ENCODE measurements around the gene NEXN. TPM values are rescaled to one million over a fixed set of nuclear protein-coding genes. Genes with fewer than 3 reads are reported as not detected.

Gene NEXN
- total RNA-seq, 1 donor from 2014 or later: 24.5 TPM

DNA sequence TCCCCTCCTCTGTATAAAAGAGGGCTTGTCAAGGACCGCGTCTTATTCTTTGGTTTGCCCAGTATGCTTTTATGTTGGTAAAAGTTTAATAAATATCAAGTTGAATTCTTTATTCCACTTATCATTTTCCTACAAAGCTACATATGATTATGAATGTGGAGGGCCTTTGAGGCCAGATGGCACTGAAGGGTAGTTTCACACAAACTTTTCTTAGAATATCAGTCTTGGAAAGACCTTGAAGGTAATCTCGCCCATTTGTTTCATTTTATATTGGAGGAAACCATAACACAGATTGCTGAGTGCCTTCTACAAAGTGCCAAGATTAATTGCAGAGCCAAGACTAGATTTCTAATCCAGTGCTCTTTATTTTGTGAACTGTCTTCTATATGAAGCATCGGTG, 96.2 kb downstream of the NEXN start:
- Histone ChIP-seq H3K4me3 (ENCODE audit: low read length in 3 of 3) (no peak overlapping the region), H3K27ac (ENCODE audit: low read depth, low read length) (peak overlapping the region; percentile 48)

DNA sequence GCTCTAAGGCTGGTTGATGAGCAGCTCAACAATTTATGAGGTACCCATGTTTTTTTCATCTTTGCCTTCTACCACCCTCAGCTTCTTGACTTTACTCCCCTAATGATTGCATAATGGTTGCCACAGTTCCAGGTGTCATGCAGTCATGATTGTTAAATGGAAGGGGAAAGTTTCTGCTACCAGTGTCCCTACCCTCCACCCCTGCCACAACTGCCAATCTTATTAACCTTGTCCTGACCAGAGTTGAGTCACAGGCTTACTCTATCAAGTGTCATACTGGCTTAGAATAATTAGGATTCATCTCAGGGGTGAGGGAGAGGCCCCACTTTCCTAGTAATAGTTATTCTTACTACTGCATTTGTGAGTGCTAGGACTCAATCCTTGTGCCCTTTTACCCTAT, 98.4 kb downstream of the NEXN start:
- H3K9ac ChIP-seq (ENCODE audit: low read depth in 1 of 3, low read length in 3 of 3): no peak overlapping the region
- H3K4me3 ChIP-seq (ENCODE audit: low read length in 3 of 3): no peak overlapping the region
- no peaks in the 10 kb centered on the region for H3K27me3 ChIP-seq (ENCODE audit: control insufficient read depth in 3 of 3, insufficient read depth in 3 of 3, low read length in 3 of 3)
- H3K27ac ChIP-seq (ENCODE audit: low read depth, low read length): no peak overlapping the region
- no peaks in the 10 kb centered on the region for H3K36me3 ChIP-seq (ENCODE audit: control insufficient read depth in 3 of 3, insufficient read depth in 3 of 3, low read length in 3 of 3)
- peaks cover 10 to 12% (median 11%) of the 10 kb centered on the region in 3 donors for H3K4me1 ChIP-seq (ENCODE audit: control insufficient read depth in 3 of 3, insufficient read depth in 3 of 3, low read length in 3 of 3)
- no peaks in the 10 kb centered on the region for H3K9me3 ChIP-seq (ENCODE audit: control insufficient read depth in 3 of 3, low read length in 3 of 3)

More for the DNA sequence above, 96.2 kb downstream of the NEXN start:
- peaks cover 12 to 18% (median 13%) of the 10 kb centered on the region in 3 donors for H3K4me1 ChIP-seq (ENCODE audit: control insufficient read depth in 3 of 3, insufficient read depth in 3 of 3, low read length in 3 of 3)
- H3K9ac ChIP-seq (ENCODE audit: low read depth in 1 of 3, low read length in 3 of 3): no peak overlapping the region
- H3K9me3 ChIP-seq (ENCODE audit: control insufficient read depth in 3 of 3, low read length in 3 of 3): no peaks in the 10 kb centered on the region
- no peaks in the 10 kb centered on the region for H3K27me3 ChIP-seq (ENCODE audit: control insufficient read depth in 3 of 3, insufficient read depth in 3 of 3, low read length in 3 of 3)
- H3K36me3 ChIP-seq (ENCODE audit: control insufficient read depth in 3 of 3, insufficient read depth in 3 of 3, low read length in 3 of 3): no peaks in the 10 kb centered on the region

DNA sequence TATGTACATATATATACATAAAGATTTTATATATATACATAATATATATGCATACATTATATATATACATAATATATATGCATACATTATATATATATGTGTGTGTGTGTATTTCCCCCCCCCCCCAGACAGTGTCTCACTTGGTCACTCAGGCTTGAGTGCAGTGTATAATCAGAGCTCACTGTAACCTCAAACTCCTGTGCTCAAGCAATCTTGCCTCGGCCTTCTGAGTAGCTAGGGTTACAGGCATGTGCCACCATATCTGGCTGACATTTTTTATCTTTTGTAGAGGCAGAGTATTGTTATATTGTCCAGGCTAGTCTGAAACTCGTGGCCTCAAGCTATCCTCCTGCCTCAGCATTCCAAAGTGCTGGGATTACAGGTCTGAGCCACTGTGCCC, 99.5 kb downstream of the NEXN start:
- Histone ChIP-seq H3K4me1 (ENCODE audit: control insufficient read depth in 3 of 3, insufficient read depth in 3 of 3, low read length in 3 of 3) (peaks cover 10 to 12% (median 11%) of the 10 kb centered on the region in 3 donors), H3K9ac (ENCODE audit: low read depth in 1 of 3, low read length in 3 of 3) (no peak overlapping the region), H3K9me3 (ENCODE audit: control insufficient read depth in 3 of 3, low read length in 3 of 3) (no peaks in the 10 kb centered on the region), H3K4me3 (ENCODE audit: low read length in 3 of 3) (peak overlapping the region in 1 of 3 donors; percentile 4), H3K27ac (ENCODE audit: low read depth, low read length) (no peak overlapping the region), H3K27me3 (ENCODE audit: control insufficient read depth in 3 of 3, insufficient read depth in 3 of 3, low read length in 3 of 3) (no peaks in the 10 kb centered on the region), H3K36me3 (ENCODE audit: control insufficient read depth in 3 of 3, insufficient read depth in 3 of 3, low read length in 3 of 3) (no peaks in the 10 kb centered on the region)

DNA sequence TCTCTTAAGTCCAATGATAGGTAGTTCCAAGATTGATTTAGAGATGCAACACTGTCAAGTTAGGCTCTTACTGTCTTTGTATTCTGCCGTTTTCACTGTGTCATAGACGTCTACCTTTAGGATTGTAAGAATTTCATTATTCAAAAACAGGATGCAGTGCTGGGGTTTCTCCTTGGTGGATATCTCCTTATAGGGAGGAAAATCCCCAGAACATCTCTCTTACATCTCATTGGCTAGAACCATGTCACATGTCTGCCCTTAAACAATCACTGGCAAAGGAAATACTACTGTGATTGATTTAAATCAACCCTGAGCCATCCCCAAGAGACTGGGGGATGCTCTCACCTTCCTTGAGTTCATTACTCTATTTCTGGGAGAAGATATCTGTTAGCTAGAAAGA, 101.3 kb downstream of the NEXN start:
- Histone ChIP-seq H3K4me3 (ENCODE audit: low read length in 3 of 3) (no peak overlapping the region), H3K9ac (ENCODE audit: low read depth in 1 of 3, low read length in 3 of 3) (no peak overlapping the region), H3K36me3 (ENCODE audit: control insufficient read depth in 3 of 3, insufficient read depth in 3 of 3, low read length in 3 of 3) (no peaks in the 10 kb centered on the region), H3K4me1 (ENCODE audit: control insufficient read depth in 3 of 3, insufficient read depth in 3 of 3, low read length in 3 of 3) (peaks cover 10 to 12% (median 11%) of the 10 kb centered on the region in 3 donors), H3K27me3 (ENCODE audit: control insufficient read depth in 3 of 3, insufficient read depth in 3 of 3, low read length in 3 of 3) (no peaks in the 10 kb centered on the region), H3K27ac (ENCODE audit: low read depth, low read length) (no peak overlapping the region), H3K9me3 (ENCODE audit: control insufficient read depth in 3 of 3, low read length in 3 of 3) (no peaks in the 10 kb centered on the region)

DNA sequence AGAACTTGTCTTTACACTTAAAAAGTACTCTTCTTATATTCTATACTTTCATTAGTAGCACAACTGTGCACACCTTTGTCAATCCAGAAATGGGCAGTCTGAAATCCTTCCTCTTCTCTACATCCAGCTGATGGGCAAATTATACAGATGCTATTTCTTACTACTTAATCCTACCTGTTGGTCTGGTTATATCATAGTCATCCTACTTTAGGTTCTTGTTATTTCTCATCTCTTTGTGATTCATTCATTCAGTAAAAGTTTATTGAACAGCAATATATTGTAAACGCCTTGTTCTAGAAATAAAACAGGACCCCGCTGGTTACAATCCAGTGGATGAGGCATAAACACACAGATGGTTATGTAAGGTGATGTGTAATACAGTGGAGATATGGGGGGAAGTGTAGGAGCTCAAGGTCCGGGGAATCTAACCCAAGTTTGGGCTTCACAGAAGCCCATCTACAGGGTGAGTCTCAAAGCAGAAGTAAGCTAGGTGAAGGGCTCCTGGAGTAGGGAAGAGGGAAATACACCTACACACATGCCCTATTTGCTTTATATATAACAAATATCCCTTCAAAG, 102.3 kb downstream of the NEXN start:
- no peaks in the 10 kb centered on the region for H3K36me3 ChIP-seq (ENCODE audit: control insufficient read depth in 3 of 3, insufficient read depth in 3 of 3, low read length in 3 of 3)
- H3K9ac ChIP-seq (ENCODE audit: low read depth in 1 of 3, low read length in 3 of 3): no peak overlapping the region
- H3K27me3 ChIP-seq (ENCODE audit: control insufficient read depth in 3 of 3, insufficient read depth in 3 of 3, low read length in 3 of 3): no peaks in the 10 kb centered on the region
- H3K9me3 ChIP-seq (ENCODE audit: control insufficient read depth in 3 of 3, low read length in 3 of 3): no peaks in the 10 kb centered on the region
- peaks cover 8 to 12% (median 10%) of the 10 kb centered on the region in 3 donors for H3K4me1 ChIP-seq (ENCODE audit: control insufficient read depth in 3 of 3, insufficient read depth in 3 of 3, low read length in 3 of 3)
- no peak overlapping the region for H3K27ac ChIP-seq (ENCODE audit: low read depth, low read length)
- H3K4me3 ChIP-seq (ENCODE audit: low read length in 3 of 3): no peak overlapping the region

DNA sequence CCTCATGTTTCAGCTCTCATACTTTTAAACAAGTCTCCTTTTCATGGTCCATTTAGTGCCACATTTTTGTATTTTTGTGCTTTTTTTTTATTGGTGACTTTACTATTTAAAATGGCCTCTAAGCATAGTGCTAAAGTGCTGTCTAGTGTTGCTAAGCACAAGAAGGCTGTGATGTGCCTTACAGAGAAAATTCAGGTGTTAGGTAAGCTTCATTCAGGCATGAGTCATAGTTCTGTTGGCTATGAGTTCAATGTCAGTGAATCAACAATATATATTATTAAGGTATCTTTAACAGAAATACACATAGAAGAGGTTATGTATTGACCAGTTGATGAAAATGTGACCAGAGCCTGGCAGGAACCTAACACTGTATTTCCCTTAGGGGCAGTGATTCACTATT, 103.2 kb downstream of the NEXN start:
- Histone ChIP-seq H3K27me3 (ENCODE audit: control insufficient read depth in 3 of 3, insufficient read depth in 3 of 3, low read length in 3 of 3) (no peaks in the 10 kb centered on the region), H3K4me3 (ENCODE audit: low read length in 3 of 3) (no peak overlapping the region)

More for the DNA sequence above, 103.2 kb downstream of the NEXN start:
- H3K9me3 ChIP-seq (ENCODE audit: control insufficient read depth in 3 of 3, low read length in 3 of 3): no peaks in the 10 kb centered on the region
- H3K36me3 ChIP-seq (ENCODE audit: control insufficient read depth in 3 of 3, insufficient read depth in 3 of 3, low read length in 3 of 3): no peaks in the 10 kb centered on the region
- H3K27ac ChIP-seq (ENCODE audit: low read depth, low read length): no peak overlapping the region
- H3K4me1 ChIP-seq (ENCODE audit: control insufficient read depth in 3 of 3, insufficient read depth in 3 of 3, low read length in 3 of 3): peaks cover 0 to 7% (median 4%) of the 10 kb centered on the region in 3 donors
- H3K9ac ChIP-seq (ENCODE audit: low read depth in 1 of 3, low read length in 3 of 3): no peak overlapping the region

Other genes starting within 250 kb of the NEXN start
- gene ZZZ3, start 206.0 kb upstream of the NEXN start, total RNA-seq: 82.5 TPM
- gene USP33, start 128.8 kb upstream of the NEXN start, total RNA-seq: 79.9 TPM
- gene MIGA1, start 109.0 kb upstream of the NEXN start, total RNA-seq: 19.8 TPM
- 124 TPM for gene FUBP1, start 90.4 kb downstream of the NEXN start, total RNA-seq
- gene DNAJB4, start 116.3 kb downstream of the NEXN start, total RNA-seq: 53.8 TPM
- 1.6 TPM for gene GIPC2, start 157.3 kb downstream of the NEXN start, total RNA-seq

All from skeletal muscle tissue (tissue), 4 donors.